Caco-2 (cell line): ENCODE measurements around the gene KRT37. TPM values are rescaled to one million over a fixed set of nuclear protein-coding genes. Genes with fewer than 3 reads are reported as not detected.

Experiments used
- BruUV-seq: library from RNA; stranded (reverse); fragments of 400-500 nt; replicated peaks from 2 replicates; lab custom pipeline; 2021; lab: Mats Ljungman, UMichigan
- CTCF ChIA-PET: fragments of 300-600 bp; sonication (Branson Sonifier 250); formaldehyde crosslinking; loops from one replicate; lab custom pipeline; 2022; ENCODE audit warnings: antibody characterized with exemption; lab: Charles Lee
- POLR2A ChIA-PET: fragments of 300-600 bp; sonication (Branson Sonifier 250); formaldehyde crosslinking; loops from one replicate; lab custom pipeline; 2022; ENCODE audit warnings: antibody characterized with exemption; lab: Charles Lee
- DNase-seq, 2 experiments: peaks; one replicate each; pipeline versions ENCODE4 v3.0.0 to v3.0.0-alpha.2; 2020 to 2022
- H3K27me3 ChIP-seq: replicated peaks from 2 replicates; pipeline ENCODE4 v1.6.0; 2011; ENCODE audit warnings: low read length; ENCODE audit not compliant: control insufficient read depth, insufficient read depth
- H3K36me3 ChIP-seq: 2 replicates; pipeline ENCODE4 v1.5.1; 2011; ENCODE audit warnings: low read length; ENCODE audit not compliant: control insufficient read depth, insufficient read depth
- H3K4me1 ChIP-seq: fragments of 250-450 bp; sonication (Bioruptor Pico); 2 replicates; pipeline ENCODE4 v1.5.1; 2020; ENCODE audit warnings: mild to moderate bottlenecking
- H3K4me3 ChIP-seq: 2 replicates; pipeline ENCODE4 v1.5.1; 2011; ENCODE audit warnings: low read depth, mild to moderate bottlenecking, control low read depth, low read length
- H3K9me3 ChIP-seq: fragments of 250-450 bp; sonication (Bioruptor Pico); 2 replicates; pipeline ENCODE4 v1.5.1; 2020; ENCODE audit warnings: mild to moderate bottlenecking, moderate library complexity
- H3K27ac Mint-ChIP-seq: one replicate; pipeline ENCODE4 v1.8.0; 2022; ENCODE audit warnings: mixed read lengths; ENCODE audit not compliant: unreplicated experiment
- H3K27me3 Mint-ChIP-seq: one replicate; pipeline ENCODE4 v1.8.0; 2022; ENCODE audit warnings: mixed read lengths; ENCODE audit not compliant: insufficient read depth, unreplicated experiment
- H3K36me3 Mint-ChIP-seq: one replicate; pipeline ENCODE4 v1.8.0; 2022; ENCODE audit warnings: mild to moderate bottlenecking, mixed read lengths; ENCODE audit not compliant: insufficient read depth, unreplicated experiment
- H3K4me1 Mint-ChIP-seq: one replicate; pipeline ENCODE4 v1.8.0; 2022; ENCODE audit warnings: low read depth, mixed read lengths; ENCODE audit not compliant: unreplicated experiment
- H3K4me3 Mint-ChIP-seq: one replicate; pipeline ENCODE4 v1.8.0; 2022; ENCODE audit warnings: mild to moderate bottlenecking, moderate library complexity, mixed read lengths; ENCODE audit not compliant: unreplicated experiment
- H3K9me3 Mint-ChIP-seq: one replicate; pipeline ENCODE4 v1.8.0; 2022; ENCODE audit warnings: mixed read lengths; ENCODE audit not compliant: unreplicated experiment
- intact Hi-C: fragments of 100-400 bp; cut with micrococcal nuclease; formaldehyde crosslinking; loops from one replicate; pipeline ENCODE4 v1.10.0; 2022; ENCODE audit not compliant: unreplicated experiment
- total RNA-seq: library from RNA; stranded (reverse); gene quantifications from 2 replicates; pipeline ENCODE4 v1.2.3, GENCODE V29; 2022
- TF ChIP-seq, protein P1 (sequence below), 2 experiments: fragments of 200-600 bp in 1 of 2; IDR thresholded peaks; 1 replicate in 1 of 2; 2 replicates in 1 of 2; pipeline versions ENCODE4 v1.5.1 to v1.8.0; 2011 to 2022; ENCODE audit warnings: antibody characterized with exemption in 1 of 2, control low read depth in 1 of 2, inconsistent platforms in 1 of 2, low read depth in 1 of 2, low read length in 1 of 2, mild to moderate bottlenecking in 1 of 2, moderate library complexity in 1 of 2; ENCODE audit not compliant: insufficient read depth in 1 of 2, severe bottlenecking in 1 of 2, unreplicated experiment in 1 of 2

KRT37 gene
- total RNA-seq, 1 experiment from 2014 or later = not detected

DNA sequence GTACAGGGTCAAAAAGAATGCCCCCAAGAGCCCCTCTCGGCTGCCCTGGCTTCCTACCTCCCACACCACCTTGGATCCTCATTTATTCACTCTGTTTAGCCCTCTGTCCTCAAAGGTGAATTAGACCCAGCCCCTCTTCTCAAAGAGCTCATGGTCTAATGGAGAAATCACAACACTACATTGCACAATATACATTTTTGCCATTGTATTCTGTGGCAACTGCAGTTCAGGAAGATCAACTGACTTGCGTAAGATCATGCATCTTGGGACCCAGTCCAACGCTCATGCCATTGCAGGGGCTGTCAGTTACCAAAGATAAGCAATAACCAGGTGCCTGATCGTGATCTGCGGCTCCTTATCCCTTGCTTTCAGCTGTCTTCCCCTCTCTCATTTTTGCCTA is 15.0 kb upstream of the KRT37 start:
- H3K36me3 Mint-ChIP-seq = no peaks in the 10 kb centered on the region
- peak in 1 of 2 experiments; percentile 22 for DNase-seq
- BruUV-seq = no TSS peak
- no peaks in the 10 kb centered on the region for H3K4me1 Mint-ChIP-seq
- TF ChIP-seq, protein P1, sequence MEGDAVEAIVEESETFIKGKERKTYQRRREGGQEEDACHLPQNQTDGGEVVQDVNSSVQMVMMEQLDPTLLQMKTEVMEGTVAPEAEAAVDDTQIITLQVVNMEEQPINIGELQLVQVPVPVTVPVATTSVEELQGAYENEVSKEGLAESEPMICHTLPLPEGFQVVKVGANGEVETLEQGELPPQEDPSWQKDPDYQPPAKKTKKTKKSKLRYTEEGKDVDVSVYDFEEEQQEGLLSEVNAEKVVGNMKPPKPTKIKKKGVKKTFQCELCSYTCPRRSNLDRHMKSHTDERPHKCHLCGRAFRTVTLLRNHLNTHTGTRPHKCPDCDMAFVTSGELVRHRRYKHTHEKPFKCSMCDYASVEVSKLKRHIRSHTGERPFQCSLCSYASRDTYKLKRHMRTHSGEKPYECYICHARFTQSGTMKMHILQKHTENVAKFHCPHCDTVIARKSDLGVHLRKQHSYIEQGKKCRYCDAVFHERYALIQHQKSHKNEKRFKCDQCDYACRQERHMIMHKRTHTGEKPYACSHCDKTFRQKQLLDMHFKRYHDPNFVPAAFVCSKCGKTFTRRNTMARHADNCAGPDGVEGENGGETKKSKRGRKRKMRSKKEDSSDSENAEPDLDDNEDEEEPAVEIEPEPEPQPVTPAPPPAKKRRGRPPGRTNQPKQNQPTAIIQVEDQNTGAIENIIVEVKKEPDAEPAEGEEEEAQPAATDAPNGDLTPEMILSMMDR (IDR thresholded peaks at IDR 0.05; ENCODE audit: insufficient read depth in 1 of 2, low read depth in 1 of 2, low read length in 1 of 2, severe bottlenecking in 1 of 2, unreplicated experiment in 1 of 2) = no peak
- Histone ChIP-seq H3K4me1 (no peaks in the 10 kb centered on the region), H3K9me3 (no peaks in the 10 kb centered on the region), H3K27me3 (no peaks in the 10 kb centered on the region), H3K4me3 (no peak overlapping the region), H3K36me3 (no peaks in the 10 kb centered on the region)
- no peak overlapping the region for H3K4me3 Mint-ChIP-seq
- intact Hi-C loops = no loop called here
- H3K27me3 Mint-ChIP-seq = peaks cover 3% of the 10 kb centered on the region
- CTCF ChIA-PET = interaction anchor here (0.6 to 1.0 kb wide), 3 partner anchors 23 to 224 kb away, joined by 3 read pairs; no protein-coding TSS in a partner anchor
- H3K27ac Mint-ChIP-seq = no peak overlapping the region
- no peaks in the 10 kb centered on the region for H3K9me3 Mint-ChIP-seq
- POLR2A ChIA-PET = no interaction called here

DNA sequence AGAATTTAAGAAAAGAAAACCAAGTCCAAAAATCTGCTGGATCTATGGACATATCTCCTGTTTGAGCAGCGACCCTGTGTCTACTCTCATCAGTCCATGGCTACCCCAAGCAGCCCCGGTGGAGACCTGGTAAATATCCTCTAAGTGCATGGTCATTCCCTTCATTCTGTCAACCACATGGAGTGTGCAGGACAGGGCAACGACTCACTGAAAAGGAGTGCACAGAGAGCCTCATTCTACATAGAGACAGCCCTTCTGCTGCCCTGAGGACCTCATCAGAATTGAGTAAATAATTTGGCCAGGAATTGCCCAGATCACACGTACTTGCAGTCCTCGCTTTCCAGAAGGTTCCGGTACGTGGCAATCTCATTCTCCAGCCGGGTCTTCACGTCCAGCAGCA is 13.4 kb upstream of the KRT37 start:
- no peak for DNase-seq
- Histone ChIP-seq H3K9me3 (no peaks in the 10 kb centered on the region), H3K4me1 (no peaks in the 10 kb centered on the region), H3K4me3 (no peak overlapping the region), H3K27me3 (no peaks in the 10 kb centered on the region), H3K36me3 (no peaks in the 10 kb centered on the region)
- no TSS peak for BruUV-seq
- CTCF ChIA-PET = no interaction called here
- Mint-ChIP-seq H3K9me3 (no peaks in the 10 kb centered on the region), H3K36me3 (no peaks in the 10 kb centered on the region), H3K27me3 (peaks cover 3% of the 10 kb centered on the region), H3K4me1 (no peaks in the 10 kb centered on the region), H3K27ac (no peak overlapping the region), H3K4me3 (no peak overlapping the region)
- intact Hi-C loops = no loop called here
- POLR2A ChIA-PET = no interaction called here
- TF ChIP-seq, protein P1 (IDR thresholded peaks at IDR 0.05; ENCODE audit: insufficient read depth in 1 of 2, low read depth in 1 of 2, low read length in 1 of 2, severe bottlenecking in 1 of 2, unreplicated experiment in 1 of 2) = no peak

DNA sequence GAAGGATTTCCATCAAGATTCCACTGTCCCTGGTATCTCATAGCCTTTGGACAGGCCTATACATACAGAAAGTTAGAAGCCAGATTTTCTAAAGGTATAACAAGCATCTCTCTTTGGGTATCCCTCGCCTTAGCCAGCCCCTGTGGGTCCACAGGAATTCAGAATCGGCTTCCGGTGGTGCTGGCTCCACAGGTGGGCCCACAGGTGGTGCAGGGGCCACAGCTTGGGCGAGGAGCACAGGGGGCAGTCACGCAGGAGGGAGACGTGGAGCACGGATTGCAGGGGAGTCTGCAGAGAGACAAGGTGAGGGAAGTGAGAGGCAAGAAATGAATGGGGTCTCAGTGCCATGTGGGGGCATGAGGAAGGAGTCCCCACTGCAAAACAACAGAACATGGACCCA is 12.9 kb upstream of the KRT37 start:
- TF ChIP-seq, protein P1 (IDR thresholded peaks at IDR 0.05; ENCODE audit: insufficient read depth in 1 of 2, low read depth in 1 of 2, low read length in 1 of 2, severe bottlenecking in 1 of 2, unreplicated experiment in 1 of 2) = no peak
- CTCF ChIA-PET = no interaction called here
- no peaks in the 10 kb centered on the region for H3K36me3 ChIP-seq
- no peaks in the 10 kb centered on the region for H3K4me1 ChIP-seq
- H3K27me3 ChIP-seq = no peaks in the 10 kb centered on the region
- H3K36me3 Mint-ChIP-seq = no peaks in the 10 kb centered on the region
- H3K4me3 ChIP-seq = no peak overlapping the region
- intact Hi-C loops = no loop called here
- no peak for DNase-seq
- H3K9me3 Mint-ChIP-seq = no peaks in the 10 kb centered on the region
- POLR2A ChIA-PET = no interaction called here
- H3K27me3 Mint-ChIP-seq = peaks cover 3% of the 10 kb centered on the region
- H3K4me3 Mint-ChIP-seq = no peak overlapping the region
- H3K9me3 ChIP-seq = no peaks in the 10 kb centered on the region
- no peak overlapping the region for H3K27ac Mint-ChIP-seq
- no TSS peak for BruUV-seq
- H3K4me1 Mint-ChIP-seq = no peaks in the 10 kb centered on the region
